ENCODE data around the gene ZNF438.

DNA sequence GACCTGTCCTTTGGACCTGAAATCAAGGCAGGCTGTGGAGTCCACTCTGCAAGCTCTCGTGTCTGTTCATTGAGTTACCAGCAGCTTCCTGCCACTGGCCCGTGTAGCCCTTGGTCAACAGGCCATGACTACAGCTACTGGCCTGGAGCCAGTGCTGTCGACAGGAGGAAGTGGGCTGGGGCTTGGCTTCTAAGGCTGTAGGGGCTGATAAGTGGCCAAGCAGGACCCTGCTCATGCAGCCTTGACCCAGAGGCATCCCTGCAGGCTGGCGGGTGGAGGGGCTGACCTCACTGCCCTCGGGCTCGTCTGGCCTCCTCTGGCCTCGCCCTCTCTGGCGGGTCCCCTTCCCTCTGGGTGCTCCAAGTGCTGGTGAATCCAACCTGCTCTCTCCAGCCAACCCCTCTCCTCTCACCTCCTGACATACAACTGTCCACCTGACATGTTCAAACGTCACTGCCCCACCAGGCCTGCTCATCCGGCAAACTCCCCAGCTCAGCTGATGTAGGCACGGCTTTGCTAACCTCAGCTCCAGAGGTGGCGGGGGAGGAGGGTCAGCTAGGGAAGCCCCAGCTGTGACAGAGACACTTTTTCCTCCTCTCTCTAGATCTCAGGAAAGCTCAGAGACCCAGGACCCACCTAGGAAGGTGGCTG is 213.5 kb downstream of the ZNF438 start:
- TF ChIP-seq, protein P1, sequence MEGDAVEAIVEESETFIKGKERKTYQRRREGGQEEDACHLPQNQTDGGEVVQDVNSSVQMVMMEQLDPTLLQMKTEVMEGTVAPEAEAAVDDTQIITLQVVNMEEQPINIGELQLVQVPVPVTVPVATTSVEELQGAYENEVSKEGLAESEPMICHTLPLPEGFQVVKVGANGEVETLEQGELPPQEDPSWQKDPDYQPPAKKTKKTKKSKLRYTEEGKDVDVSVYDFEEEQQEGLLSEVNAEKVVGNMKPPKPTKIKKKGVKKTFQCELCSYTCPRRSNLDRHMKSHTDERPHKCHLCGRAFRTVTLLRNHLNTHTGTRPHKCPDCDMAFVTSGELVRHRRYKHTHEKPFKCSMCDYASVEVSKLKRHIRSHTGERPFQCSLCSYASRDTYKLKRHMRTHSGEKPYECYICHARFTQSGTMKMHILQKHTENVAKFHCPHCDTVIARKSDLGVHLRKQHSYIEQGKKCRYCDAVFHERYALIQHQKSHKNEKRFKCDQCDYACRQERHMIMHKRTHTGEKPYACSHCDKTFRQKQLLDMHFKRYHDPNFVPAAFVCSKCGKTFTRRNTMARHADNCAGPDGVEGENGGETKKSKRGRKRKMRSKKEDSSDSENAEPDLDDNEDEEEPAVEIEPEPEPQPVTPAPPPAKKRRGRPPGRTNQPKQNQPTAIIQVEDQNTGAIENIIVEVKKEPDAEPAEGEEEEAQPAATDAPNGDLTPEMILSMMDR (IDR thresholded peaks at IDR 0.05; ENCODE audit: low read depth, low read length, poor library complexity, severe bottlenecking): no peak
- no peak for TF ChIP-seq EZH2phosphoT487 (IDR thresholded peaks at IDR 0.05; ENCODE audit: borderline replicate concordance, low read length)

All from DOHH2 (cell line).